Upper lobe of right lung (tissue), 1 donor: Measurements from ENCODE around the gene SCYGR7. TPM values are rescaled to one million over a fixed set of nuclear protein-coding genes. Genes with fewer than 3 reads are reported as not detected.
"Not testable (repeated sequence)": the region's sequence is repeated elsewhere in the genome, so short reads cannot be mapped to it uniquely, and the experiment has no call there.

ENCODE experiments used
- ATAC-seq: fragments of 200-7000 bp; cut with Tn5 transposase; one replicate; pipeline ENCODE4 v1.9.1; 2020; ENCODE audit warnings: mild to moderate bottlenecking, moderate library complexity
- DNase-seq: peaks from one replicate; pipeline ENCODE4 v3.0.0-alpha.2; 2020
- H3K27ac ChIP-seq: fragments of 200-600 bp; one replicate; pipeline ENCODE4 v1.8.0; 2022
- H3K27me3 ChIP-seq: fragments of 200-600 bp; one replicate; pipeline ENCODE4 v1.8.0; 2022; ENCODE audit warnings: mild to moderate bottlenecking
- H3K36me3 ChIP-seq: fragments of 200-600 bp; one replicate; pipeline ENCODE4 v1.8.0; 2022
- H3K4me1 ChIP-seq: fragments of 200-600 bp; one replicate; pipeline ENCODE4 v1.8.0; 2022
- H3K4me3 ChIP-seq: fragments of 200-600 bp; one replicate; pipeline ENCODE4 v1.8.0; 2022; ENCODE audit warnings: mild to moderate bottlenecking
- H3K9me3 ChIP-seq: fragments of 200-600 bp; one replicate; pipeline ENCODE4 v1.8.0; 2022
- CTCF ChIP-seq: fragments of 200-600 bp; IDR thresholded peaks from one replicate; pipeline ENCODE4 v1.8.0; 2022; ENCODE audit warnings: antibody characterized with exemption
- intact Hi-C: fragments of 100-400 bp; cut with DNase I; formaldehyde crosslinking; loops from one replicate; pipeline ENCODE4 v1.11.0; 2022
- total RNA-seq: library from RNA; stranded (reverse); fragmentation: NEBNext Ultra II Directional; extraction: Animal tissue kit (Norgen Biotek cat#: 25700); gene quantifications from one replicate; pipeline ENCODE4 v1.2.1, GENCODE V29; 2021
- donor health status: DM: no; HTN: yes; CAD: no; lungs with severe emphysema.

The SCYGR7 gene
- total RNA-seq, 1 donor from 2014 or later = not detected

DNA sequence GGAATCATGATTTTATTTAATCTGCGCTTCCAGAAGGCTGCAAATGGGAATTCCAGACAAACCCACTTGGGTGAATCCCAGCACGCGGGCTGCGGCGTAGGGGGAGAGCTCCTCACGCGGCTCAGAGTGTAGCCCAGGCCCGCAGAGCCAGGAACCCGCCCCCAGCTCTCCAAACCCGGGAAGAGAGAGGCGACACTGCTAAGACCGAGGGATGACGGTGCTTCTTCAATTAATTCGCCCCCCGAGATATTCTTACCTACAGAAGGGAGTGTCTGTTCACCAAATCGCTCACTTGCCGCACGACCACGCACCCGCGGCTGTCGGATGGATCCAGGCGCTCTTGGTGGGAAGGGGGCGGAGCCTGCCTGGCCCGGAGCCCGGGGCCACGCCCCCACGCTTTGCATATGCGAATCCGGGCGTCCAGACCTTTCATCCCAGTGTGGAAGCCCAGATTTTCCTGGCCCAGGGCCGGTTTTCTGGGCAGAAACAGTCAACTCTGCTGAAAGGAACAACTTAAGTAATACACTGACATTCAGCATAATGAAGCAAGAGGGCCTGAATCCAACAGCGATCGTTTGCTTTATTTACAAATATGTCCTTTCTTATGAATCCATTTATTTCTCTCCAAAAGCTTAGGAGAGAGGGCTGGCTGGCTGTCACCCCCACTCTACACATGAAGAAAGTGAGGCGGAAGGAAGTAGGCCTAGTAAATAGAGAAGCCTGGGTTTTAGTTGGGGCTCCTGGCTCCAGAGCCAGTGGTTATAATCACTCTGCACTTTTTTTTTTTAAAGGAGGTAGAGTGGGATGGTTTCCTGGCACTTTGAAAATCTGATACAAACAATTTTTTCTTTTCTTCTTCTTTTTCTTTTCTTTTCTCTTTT, 10.2 kb upstream of the SCYGR7 start, which contains the start of gene SLC19A3:
TSS of gene SLC19A3 (minus strand) at position 342 of the 881 bp plus-strand sequence. CDS start 15,710 bp downstream, outside the sequence.
- H3K27ac ChIP-seq = peak within 1 kb of the TSS; percentile 70
- ATAC-seq (peak; percentile 97), DNase-seq (peak; percentile 93)
- no peaks in the 10 kb centered on the region for H3K27me3 ChIP-seq
- intact Hi-C loops = no loop called here
- peak within 1 kb of the TSS; percentile 55 for H3K4me3 ChIP-seq
- no peaks in the 10 kb centered on the region for H3K4me1 ChIP-seq
- no peaks in the 10 kb centered on the region for H3K9me3 ChIP-seq
- TF ChIP-seq CTCF = no peak
- no peaks in the 10 kb centered on the region for H3K36me3 ChIP-seq

DNA sequence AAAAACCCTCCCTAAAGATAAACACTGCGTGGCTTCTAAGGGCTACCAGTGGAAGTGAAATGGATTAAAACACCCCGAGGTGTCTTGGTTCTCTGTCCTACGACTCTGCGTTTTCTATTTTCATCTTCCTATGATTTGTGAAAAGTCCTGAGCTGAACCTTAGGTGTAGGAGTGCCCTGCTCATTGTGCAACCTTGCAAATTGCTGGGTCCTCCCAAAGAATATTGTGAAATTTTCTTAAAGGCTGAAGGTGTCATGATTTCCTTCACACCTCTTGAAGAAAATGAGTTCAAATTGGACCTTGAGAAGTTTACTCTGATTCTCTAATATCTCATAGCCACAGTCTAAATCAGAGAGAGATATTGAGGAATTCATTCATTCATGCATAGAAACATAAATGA, 8.5 kb upstream of the SCYGR7 start:
- Histone ChIP-seq H3K4me3 (no peak overlapping the region), H3K36me3 (no peaks in the 10 kb centered on the region), H3K9me3 (no peaks in the 10 kb centered on the region), H3K27ac (no peak overlapping the region), H3K4me1 (no peaks in the 10 kb centered on the region), H3K27me3 (no peaks in the 10 kb centered on the region)
- intact Hi-C loops = no loop called here
- no peak for TF ChIP-seq CTCF
- DNase-seq (no peak), ATAC-seq (peak; percentile 3)

DNA sequence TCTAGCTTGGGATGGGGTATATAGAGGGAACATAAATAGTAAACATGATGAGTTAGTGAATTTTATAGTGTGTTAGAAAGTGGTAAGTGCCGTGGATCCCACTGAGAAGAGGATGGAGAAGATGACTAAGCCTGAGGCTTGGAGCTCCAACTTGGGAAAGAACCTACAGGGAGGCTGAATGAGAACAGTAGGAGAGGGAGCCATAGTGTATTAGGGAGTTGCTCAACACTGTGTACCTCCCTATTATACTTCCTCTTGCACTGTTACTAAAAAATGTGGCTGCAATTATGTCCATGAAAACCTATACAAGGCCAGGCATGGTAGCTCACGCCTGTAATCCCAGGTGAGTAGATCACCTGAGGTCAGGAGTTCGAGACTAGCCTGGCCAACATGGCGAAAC, 7.5 kb upstream of the SCYGR7 start:
- H3K9me3 ChIP-seq = no peaks in the 10 kb centered on the region
- no peaks in the 10 kb centered on the region for H3K27me3 ChIP-seq
- intact Hi-C loops = no loop called here
- H3K36me3 ChIP-seq = no peaks in the 10 kb centered on the region
- DNase-seq = no peak
- TF ChIP-seq CTCF = no peak
- no peaks in the 10 kb centered on the region for H3K4me1 ChIP-seq
- H3K4me3 ChIP-seq = no peak overlapping the region
- peak; percentile 33 for ATAC-seq
- H3K27ac ChIP-seq = no peak overlapping the region

GRCh38 chr2:227722821-227723220, 5.3 kb upstream of the SCYGR7 start:
- H3K4me1 ChIP-seq, ATAC-seq, DNase-seq, intact Hi-C loops, H3K4me3 ChIP-seq, H3K36me3 ChIP-seq, H3K9me3 ChIP-seq, H3K27ac ChIP-seq, H3K27me3 ChIP-seq: not testable (repeated sequence)

DNA sequence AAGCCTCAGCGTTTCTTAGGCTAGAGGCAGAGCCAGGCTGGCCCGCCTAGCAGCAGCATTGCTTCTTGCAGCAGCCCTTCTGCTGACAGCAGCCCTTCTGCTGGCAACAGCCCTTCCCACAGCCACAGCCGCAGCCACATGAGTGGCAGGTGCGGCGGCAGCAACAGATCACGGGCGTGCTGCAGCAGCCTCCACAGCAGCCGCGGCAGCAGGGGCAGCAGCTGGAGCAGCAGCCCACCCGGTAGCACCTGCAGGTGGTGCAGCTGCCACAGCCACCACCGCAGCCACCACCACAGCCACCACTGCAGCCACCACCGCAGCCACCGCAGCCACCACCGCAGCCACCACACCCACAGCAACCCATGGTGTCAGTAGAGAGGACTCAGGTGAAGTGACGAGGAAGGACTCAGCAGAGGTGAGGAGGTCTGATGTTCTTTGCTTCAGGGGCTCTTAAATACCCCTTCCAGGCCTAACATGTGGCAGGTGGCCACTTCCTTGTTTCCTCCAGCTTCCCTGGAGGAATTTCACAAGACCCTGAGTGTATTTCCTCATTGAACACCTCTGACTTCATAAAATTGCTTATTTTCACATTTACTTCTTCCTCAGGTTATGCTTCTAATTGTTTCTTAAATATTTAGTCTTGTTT, 3.6 kb upstream of the SCYGR7 start, which contains the start of gene SCYGR6:
TSS of gene SCYGR6 (minus strand) at position 364 of the 646 bp plus-strand sequence. CDS start at position 364, 0 bp downstream.
- Histone ChIP-seq H3K27ac (no peak within 1 kb of the TSS), H3K4me3 (no peak within 1 kb of the TSS), H3K36me3 (no peaks in the 10 kb centered on the region), H3K9me3 (no peaks in the 10 kb centered on the region), H3K27me3 (no peaks in the 10 kb centered on the region), H3K4me1 (no peaks in the 10 kb centered on the region)
- ATAC-seq (peak; percentile 47), DNase-seq (no peak)
- intact Hi-C loops = no loop called here
- no peak for TF ChIP-seq CTCF

GRCh38 chr2:227739351-227739750, 11.2 kb downstream of the SCYGR7 start:
- Histone ChIP-seq H3K9me3 (no peaks in the 10 kb centered on the region), H3K27me3 (no peaks in the 10 kb centered on the region), H3K4me3 (no peak overlapping the region), H3K4me1 (no peaks in the 10 kb centered on the region), H3K27ac (no peak overlapping the region), H3K36me3 (no peaks in the 10 kb centered on the region)
- DNase-seq (no peak), ATAC-seq (no peak)
- no peak for TF ChIP-seq CTCF
- intact Hi-C loops = no loop called here

DNA sequence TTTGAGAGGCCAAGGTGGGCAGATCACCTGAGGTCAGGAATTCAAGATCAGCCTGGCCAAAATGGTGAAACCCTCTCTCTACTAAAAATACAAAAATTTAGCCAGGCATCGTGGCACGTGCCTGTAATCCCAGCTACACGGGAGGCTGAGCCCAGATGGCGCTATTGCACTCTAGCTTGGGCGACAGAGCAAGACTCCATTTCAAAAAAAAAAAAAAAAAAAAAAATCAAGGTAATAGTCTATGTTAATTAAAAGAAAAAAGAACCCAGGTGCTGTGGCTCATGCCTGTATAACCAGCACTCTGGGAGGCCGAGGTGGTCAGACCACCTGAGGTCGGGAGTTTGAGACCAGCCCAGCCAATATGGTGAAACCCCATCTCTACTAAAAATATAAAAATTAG, 12.6 kb downstream of the SCYGR7 start:
- H3K9me3 ChIP-seq, DNase-seq, H3K4me3 ChIP-seq, H3K27ac ChIP-seq, intact Hi-C loops, H3K27me3 ChIP-seq, H3K4me1 ChIP-seq, H3K36me3 ChIP-seq, ATAC-seq: not testable (repeated sequence)
